GM19351 (cell line): ENCODE results near the gene NR1I2.

Source experiments
- ATAC-seq: cut with Tn5 transposase; IDR thresholded peaks from one replicate; pipeline ENCODE4 v1.9.1; 2021; ENCODE audit warnings: mild to moderate bottlenecking, moderate library complexity; ENCODE audit not compliant: unreplicated experiment

Gene NR1I2

DNA sequence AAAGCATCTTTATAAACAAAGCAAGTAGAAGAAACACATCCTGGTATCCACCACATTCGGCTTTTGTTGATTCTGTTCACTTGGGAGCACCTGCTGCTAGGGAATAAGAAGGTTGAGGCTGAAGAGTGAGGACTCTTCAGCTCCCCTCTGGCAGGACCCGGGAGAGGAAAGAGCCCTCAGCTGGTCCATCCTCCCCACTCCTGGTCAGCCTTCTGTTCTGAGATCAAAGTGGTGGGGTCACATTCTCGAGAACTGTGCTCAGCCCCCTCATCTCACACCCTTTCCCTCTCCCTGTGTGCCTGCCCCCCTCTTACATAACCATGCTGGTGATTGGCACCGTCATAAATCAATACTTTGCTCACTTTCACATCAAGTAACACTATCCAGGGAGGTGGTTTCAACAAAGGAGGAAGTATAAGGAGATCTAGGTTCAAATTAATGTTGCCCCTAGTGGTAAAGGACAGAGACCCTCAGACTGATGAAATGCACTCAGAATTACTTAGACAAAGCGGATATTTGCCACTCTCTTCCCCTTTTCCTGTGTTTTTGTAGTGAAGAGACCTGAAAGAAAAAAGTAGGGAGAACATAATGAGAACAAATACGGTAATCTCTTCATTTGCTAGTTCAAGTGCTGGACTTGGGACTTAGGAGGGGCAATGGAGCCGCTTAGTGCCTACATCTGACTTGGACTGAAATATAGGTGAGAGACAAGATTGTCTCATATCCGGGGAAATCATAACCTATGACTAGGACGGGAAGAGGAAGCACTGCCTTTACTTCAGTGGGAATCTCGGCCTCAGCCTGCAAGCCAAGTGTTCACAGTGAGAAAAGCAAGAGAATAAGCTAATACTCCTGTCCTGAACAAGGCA lies at the start of gene NR1I2:
TSS of gene NR1I2 (plus strand) at position 772 of the 869 bp plus-strand sequence.
- ATAC-seq, result no peak

DNA sequence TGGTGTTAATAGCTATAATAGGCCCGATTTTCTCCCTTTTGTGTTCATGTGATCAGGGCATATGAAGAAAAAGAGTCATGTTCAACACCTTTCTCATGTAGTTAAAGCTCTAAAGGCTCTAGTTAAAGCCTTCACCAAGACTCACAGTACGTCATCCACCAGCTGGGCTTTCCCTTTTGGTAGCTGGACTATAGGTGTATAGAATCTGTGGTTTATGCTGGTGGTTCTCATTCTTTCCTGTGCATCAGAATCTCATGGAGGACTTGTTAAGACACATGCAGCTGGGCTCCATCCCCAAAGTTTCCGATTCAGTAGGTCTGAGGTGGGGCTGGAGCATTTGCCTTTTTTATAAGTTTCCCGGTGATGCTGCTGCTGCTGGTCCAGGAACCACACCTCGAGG lies 48.1 kb upstream of the NR1I2 start:
- ATAC-seq, result peak; percentile 84

DNA sequence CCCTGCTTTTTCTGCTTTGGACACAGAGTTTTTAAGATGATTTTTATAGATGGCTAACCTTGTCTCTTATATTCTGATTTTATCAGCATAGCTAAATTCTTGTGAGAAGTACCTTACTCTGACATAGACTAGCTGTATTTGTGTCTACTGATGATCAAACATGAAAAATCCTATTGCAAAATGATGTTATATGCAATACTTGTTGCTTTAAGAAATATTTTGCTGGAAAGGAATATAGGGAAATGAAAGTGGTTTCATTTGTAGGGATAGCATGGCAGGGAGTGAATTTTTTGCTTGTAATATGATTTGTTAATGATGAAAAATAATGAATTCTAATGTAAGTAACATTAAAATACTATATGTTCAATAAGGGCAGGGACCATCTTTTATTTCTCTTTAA lies 43.2 kb upstream of the NR1I2 start:
- no peak for ATAC-seq

DNA sequence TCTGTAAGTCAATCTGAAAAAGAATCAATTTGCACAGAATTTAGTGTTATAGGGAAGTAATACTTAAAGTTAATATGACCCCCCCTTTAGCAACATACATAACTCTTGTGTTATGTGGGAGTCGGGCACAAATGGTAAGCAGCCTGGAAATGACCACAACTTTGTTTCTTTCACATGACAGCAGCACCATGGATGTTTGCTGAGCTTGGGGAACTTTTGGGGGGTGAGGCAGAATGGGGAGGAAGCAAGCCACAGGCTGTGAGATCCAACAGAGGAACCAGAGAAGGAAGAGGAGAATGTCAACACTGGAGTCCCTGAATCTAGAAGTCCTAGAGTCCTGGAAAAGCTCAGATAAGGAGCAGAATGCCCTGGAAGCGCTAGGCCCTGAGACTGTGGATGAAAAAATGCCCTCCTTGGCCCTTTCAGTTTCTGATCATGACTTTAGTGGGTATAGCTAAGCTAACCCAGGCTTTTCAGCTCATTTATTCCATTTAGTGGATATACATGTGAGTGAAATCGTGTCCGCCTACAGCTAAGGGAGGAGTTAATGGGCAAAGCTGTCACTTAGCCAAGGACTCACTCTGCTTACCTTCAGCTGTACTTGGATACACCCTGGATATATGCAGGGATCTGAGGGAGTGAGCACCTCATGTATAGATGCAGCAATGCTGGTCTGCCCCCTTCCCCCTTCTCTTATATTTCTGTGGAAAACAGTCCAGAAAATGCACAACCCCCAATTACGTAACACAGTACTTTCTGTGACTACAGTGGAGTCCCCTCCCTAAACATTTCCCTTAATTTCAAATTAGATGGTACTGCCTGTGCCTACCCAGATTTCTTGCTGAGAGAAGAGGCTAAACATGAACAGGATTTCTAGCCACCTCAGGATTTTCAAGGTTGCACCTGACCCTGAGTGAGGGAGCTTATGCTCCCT lies 40.0 kb upstream of the NR1I2 start:
- ATAC-seq, result no peak

DNA sequence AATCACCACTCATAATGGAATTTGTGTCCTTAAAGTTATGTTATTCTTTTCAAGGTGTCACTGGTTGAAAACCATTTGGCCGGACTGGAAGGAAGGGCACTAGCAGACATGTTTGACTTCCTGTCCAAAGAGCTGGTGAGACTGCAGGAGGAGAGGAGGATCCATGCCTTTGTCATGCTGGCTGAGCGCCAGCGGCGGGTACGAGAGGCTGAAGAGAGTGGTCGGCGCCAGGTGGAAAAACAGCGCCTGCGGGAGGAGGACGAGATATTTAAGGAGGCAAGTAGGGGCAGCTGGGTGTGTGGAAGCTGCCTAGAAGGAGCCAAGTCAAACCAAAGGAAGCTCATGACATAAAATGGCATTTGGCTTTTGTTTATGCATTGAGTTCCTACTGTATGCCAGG lies 38.0 kb upstream of the NR1I2 start:
- ATAC-seq, result no peak

DNA sequence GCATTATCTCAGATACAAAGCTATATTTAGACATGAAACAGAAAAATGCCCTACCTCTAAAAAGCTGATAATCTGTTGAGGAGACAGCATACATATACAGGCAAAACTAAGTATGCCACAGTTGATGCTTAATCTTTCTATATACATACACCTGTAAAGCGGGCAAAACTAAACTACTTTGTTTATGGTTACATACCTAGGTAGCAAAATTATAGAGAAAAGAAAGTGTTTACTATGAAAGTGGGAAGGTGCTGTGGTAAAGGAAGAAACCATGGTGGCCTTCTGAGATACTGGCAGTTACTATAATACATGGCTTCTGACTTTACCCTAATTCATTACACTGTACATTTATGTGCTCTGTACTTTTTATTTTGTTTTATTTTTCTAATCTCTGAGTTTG lies 36.0 kb upstream of the NR1I2 start:
- no peak for ATAC-seq

DNA sequence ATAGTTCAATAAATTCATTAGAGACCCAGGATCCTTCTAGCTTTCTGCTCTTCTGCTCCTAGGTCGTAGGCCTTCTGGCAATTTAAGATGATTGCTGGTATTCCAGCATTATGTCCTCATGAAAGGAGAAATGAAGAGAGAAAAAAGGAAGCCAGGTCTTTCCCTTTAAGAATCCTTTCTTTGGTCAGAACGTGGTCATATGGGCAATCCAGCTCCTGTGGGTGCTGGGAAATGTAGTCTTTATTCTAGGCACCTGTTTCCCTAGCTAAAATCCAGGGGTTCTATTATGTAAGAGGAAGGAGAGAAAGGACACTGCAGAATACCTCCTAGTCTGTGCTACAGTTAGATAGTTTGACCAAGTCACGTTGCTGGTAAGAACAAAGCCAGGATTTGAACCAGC lies 35.5 kb upstream of the NR1I2 start:
- ATAC-seq, result no peak

DNA sequence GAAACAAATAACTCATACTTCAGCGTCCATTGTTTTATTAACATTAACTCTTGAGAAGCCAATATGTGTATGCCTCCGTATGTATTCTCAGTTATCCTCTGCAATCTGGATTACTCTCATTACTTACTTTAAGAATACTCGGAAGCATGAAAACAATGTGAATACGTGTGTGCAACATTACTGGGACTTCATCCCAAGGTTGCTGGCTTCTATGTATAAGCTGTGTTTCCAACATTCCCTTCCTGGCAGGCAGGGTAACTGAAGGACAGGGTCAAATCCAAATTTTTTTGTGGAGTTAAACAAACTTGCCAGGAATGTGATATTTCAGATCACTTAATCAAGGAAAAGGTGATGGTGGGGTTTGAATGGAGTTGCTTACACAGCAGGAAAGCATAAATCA lies 34.5 kb upstream of the NR1I2 start:
- ATAC-seq, result no peak

DNA sequence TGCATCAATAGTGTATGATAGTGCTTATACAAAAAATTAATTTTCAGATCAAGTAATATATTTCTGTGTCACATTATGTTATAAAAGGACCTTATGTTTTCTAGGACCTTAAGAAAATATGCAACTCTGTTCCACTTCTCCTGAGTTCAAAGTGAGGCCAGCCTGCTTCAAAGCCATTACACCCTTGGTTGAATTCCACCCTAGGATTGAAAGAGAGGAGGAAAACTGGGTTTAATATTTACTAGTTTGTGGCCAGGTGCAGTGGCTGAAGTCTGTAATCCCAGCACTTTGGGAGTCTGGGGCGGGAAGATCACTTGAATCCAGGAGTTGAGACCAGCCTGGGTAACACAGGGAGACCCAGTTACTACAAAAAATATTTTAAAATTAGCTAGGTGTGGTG lies 32.9 kb upstream of the NR1I2 start:
- ATAC-seq, result no peak

DNA sequence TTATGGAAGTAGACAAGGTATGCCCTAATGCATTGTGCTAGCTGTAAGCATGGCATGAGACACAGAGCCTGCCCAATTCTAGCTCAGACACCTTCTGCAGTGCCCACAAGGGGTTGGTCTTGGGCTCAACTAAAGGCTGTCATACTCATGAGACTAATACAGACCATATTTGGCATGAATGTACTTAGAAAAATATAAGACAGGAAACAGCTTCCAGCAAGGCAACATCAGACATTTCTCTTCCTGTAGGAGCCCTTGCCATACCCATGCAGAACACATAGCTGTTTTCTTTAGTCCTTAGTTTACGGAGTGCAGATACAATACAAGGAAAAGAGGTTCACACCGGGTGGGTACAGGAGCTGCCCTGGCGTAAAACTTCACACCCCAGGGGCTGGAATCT lies 30.5 kb upstream of the NR1I2 start:
- no peak for ATAC-seq

DNA sequence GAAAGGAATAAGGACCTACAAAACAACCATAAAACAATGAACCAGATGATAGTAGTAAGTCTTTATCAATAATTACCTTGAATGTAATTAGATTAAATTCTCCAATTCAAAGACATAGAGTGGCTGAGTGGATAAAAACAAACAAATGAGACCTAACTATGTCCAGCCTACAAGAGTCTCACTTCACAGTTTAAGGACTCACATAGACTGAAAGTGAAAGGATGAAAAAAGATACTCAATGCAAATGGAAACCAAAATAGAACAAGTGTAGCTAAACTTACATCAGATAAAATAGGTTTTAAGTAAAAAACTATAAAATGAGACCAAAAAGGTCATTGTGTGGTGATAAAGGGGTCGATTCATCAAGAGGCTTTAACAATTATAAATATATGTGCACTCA lies 21.9 kb upstream of the NR1I2 start:
- ATAC-seq, result peak; percentile 95

DNA sequence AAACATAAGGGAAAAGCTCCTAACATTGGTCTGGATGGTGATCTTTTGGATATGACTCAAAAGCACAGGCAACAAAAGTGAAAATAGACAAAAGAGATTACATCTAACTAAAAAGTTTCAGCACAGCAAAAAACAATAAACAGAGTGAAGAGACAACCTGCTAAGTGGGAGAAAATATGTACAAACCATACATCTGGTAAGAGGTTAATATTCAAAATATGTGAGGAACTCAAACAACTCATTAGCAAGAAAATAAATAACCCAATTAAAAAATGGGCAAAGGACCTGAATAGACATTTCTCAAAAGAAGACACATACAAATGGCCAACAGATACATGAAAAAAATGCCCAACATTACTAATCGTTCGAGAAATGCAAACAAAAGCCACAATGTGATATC lies 19.0 kb upstream of the NR1I2 start:
- ATAC-seq, result no peak

DNA sequence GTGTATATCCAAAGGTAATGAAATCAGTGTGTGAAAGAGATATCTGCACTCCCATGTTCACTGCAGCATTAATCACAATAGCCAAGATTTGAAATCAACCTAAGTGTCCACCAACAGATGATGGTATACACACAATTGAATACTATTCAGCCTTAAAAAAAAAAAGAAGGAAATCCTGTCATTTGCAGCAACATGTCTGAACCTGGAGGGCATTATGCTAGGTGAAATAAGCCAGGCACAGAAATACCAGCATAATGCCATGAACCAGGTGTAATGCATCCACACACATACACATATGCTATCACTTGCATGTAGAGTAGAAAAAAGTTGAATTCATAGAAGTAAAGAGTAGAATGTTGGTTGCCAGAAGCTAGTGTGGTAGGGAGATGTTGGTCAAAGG lies 18.4 kb upstream of the NR1I2 start:
- no peak for ATAC-seq

DNA sequence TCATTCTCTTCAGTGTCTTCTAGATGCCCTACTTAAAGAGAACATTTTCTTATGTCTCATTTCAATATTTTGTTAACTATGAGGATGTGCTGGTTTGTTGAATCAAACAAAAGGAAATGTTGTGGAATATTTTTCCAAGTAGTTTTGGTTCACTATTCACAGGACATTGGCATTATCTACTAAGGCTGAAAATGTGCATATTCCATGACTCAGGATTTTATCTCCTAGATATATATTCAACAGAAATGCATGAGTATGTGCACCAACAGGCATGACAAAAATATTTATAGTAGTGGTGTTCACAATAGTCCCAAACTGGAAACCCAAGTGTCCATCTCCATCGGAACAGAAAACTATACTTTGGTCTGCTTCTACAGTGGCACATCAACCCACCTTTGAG lies 16.7 kb upstream of the NR1I2 start:
- ATAC-seq, result no peak

DNA sequence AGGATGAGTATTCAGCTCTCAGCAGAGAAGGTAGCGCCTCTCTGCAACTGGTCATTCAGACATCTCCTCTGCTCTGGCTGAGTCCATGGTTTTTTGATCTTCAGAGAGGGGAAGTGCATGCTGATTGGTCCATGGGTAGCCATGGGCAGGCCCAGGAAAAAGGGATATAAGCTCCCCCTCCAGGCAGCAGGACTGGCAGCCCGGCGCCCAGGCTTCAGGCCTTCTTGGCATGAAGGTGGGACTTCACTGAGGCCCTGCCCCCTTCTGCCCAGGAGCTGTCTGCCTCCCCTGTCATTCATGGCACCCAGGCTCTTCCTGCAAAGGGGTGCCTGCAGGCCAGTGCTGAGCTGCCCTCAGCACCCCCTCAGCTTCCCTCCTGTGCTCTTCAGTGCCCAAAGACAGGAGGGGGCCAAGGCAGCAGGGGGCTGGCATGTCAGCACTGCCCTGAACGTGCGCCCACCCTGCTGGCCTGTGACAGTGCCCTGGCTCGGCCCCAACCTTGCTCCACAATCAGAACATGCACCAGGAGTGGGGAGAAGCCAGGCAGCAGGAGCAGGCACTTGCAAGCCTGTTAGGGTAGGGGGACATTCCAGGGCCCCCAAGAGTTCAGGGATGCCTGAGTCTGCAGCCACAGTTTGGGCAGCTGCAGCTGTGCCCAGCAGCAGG lies 13.8 kb upstream of the NR1I2 start:
- no peak for ATAC-seq

DNA sequence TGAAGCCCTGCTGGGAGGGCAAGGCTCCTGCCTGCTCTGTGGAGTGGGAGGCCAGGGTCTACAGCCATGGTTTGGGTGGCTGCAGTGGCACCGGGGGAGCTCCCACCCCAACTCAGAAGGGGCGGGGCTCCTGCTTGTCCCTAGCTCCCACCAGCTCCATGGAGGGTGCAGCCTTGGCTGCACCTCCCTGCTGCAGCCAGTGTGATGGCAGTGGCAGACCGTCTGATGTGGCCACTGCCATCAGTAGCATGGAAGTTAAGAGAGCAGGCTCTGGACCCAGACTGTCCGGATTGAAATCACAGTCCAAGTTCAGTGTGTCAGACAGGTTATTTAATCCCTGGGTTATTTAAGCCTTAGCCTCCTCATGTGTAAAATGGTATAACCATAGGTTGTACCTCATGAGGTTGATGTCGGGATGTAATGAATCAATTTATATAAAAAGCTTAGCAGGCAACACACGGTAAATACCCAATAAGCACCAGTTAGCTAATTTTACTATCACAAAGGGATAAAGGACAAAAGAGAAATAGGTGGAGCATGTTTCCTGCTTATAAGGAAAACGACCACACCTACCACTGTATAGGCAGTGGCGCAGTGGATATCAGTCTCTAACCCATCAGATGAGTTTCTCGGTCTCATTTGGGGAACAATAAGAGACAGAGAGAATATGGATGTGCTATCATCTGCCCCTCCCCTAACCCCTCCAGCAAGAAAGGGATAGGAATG lies 13.1 kb upstream of the NR1I2 start:
- ATAC-seq, result no peak

DNA sequence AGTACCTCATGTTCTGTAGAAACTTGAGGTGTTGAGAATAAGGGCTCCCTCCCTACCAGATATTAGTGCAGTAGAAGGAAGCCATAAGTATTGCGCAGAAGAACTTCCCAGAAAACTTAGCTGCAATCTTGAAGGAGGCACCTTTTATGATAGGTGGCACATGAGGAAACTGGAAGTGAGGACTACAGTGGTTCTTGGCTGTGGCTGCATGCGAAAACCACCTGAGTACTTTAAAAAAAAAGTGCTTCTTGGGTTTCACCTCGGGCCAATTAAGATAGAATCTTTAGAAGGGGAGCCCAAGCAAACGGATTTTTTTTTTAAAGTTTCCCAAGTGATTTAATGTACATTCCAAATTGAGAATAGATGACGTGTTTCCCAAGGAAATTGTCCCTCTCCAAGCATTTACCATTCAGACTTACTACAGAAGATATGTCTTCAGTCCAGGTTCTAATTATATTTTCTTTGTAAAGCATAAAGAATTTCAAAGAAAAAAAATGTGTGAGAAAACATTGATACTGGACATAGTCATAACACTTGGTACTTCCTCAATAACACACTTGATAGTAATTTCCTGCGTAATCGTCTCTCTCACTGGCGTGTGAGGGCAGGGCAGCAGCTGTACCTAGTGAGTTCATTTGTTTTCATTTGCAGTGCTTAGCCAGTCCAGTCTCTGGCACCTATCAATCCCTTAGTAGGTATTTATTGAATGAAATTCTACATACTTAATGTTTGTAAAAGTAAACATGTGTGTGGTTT lies 12.3 kb upstream of the NR1I2 start:
- no peak for ATAC-seq

DNA sequence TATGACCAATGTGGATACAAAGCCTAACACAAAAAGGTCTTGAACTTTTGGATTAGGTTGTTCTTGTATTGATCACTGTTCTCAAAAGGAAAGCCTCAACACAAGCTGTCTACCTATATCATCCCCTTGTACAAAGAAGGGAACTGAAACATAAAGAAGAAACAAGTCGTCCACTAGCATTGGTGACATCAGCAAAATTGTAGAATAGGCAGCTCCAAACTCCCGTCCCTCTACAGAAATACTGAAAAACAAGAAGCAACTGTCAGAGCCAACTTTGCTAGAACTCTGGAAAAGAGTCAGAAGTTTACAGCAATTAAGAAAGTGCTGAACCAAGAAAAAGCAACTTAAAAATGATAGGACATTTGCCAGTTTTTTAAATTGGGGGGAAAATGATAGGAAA lies 7.5 kb upstream of the NR1I2 start:
- ATAC-seq, result peak; percentile 97

DNA sequence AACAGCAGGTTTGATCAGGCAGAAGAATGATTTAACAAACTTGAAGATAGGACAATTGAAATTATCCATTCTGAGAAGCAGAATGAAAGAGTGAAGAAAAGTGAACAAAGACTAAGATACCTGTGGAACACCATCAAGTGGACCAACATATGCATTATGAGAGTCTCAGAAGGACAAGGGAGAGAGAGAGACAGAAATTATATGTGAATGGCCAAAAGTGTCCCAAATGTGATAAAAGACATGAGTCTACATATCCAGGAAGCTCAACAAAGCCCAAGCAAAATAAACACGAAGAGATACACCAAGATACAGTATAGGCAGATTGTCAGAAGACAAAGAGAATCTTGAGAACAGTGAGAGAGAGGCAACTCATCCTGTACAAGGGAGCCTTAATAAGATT lies 5.6 kb upstream of the NR1I2 start:
- ATAC-seq, result no peak

DNA sequence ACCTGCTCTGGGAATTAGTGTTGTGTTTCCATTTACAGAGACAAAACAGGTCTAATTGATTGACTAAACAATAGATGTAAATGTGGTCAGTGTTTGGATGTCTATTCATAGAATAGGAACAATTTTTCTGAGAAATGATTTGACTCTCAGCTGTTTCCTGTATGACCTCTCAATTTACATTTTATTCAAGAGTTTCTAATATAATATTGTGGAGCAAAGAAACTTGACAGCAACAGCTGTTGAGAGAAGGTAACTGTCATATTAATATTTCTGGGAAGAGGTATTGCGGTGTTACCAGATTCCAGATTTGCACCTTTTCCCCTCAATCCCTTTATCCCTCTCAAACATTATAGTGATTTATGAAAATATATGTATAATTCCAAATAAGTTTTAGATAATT lies 3.7 kb upstream of the NR1I2 start:
- ATAC-seq, result no peak
